ENCODE results near the gene FAM241A.
A peak's percentile ranks its signal among the peaks of the same experiment; 100 is the strongest.

Gene FAM241A

DNA sequence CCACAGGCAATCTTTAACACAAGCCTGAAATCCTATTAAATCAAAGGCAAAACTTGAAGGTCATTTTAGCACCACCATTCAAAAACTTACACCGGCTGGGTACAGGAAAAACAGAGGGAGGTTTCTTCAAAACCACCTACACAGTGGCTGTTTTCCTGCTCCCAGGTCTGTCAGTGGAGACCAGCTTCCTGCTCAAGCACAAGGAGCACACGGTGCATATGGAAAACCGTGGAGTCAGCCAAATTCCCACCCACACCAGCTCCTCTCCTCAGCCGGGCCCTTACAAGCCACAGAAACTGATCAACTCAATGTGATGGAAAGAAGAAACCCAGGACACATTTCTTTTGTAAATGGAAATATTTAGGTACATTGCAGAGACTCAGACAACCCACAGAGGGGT is 14.3 kb upstream of the FAM241A start:
- H3K9me3 ChIP-seq (ENCODE audit: control insufficient read depth, low read length): no peaks in the 10 kb centered on the region
- WGBS, 2 experiments: 10 to 18% methylated on average over 4 of the region's 4 CpGs
- H3K36me3 ChIP-seq (ENCODE audit: control insufficient read depth, insufficient read depth, low read length): no peaks in the 10 kb centered on the region
- no peak overlapping the region for H3K27ac ChIP-seq (ENCODE audit: insufficient read depth, low read depth, low read length, poor library complexity, severe bottlenecking)
- no peaks in the 10 kb centered on the region for H3K4me1 ChIP-seq (ENCODE audit: control insufficient read depth, insufficient read depth, low read length)
- H3K27me3 ChIP-seq (ENCODE audit: control insufficient read depth, insufficient read depth, low read length, poor library complexity, severe bottlenecking): no peaks in the 10 kb centered on the region
- H3K4me3 ChIP-seq (ENCODE audit: insufficient read depth, low read depth, low read length): no peak overlapping the region

DNA sequence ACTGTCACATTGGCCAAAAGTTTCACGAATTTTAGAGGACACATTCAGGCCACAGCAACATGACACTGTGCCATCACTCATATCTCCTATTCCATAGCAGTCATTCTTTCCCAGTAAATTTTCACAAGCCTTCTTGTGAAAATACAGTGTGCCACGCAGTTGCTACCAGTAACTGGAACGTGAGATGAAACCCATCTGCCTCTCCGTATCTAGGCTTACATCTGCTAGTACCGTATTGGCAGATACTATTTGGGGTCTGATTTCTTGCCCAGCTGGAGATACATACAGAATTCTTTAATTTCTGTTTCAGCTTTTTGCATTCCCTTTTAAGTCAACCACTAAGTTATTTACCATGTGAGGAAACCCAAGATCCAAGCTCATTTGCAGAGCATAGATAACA is 8.7 kb upstream of the FAM241A start:
- Histone ChIP-seq H3K4me3 (ENCODE audit: insufficient read depth, low read depth, low read length) (no peak overlapping the region), H3K27me3 (ENCODE audit: control insufficient read depth, insufficient read depth, low read length, poor library complexity, severe bottlenecking) (no peaks in the 10 kb centered on the region), H3K9me3 (ENCODE audit: control insufficient read depth, low read length) (no peaks in the 10 kb centered on the region), H3K27ac (ENCODE audit: insufficient read depth, low read depth, low read length, poor library complexity, severe bottlenecking) (no peak overlapping the region), H3K36me3 (ENCODE audit: control insufficient read depth, insufficient read depth, low read length) (no peaks in the 10 kb centered on the region), H3K4me1 (ENCODE audit: control insufficient read depth, insufficient read depth, low read length) (no peaks in the 10 kb centered on the region)
- WGBS, 2 experiments: 94% methylated on average over 5 of the region's 5 CpGs

DNA sequence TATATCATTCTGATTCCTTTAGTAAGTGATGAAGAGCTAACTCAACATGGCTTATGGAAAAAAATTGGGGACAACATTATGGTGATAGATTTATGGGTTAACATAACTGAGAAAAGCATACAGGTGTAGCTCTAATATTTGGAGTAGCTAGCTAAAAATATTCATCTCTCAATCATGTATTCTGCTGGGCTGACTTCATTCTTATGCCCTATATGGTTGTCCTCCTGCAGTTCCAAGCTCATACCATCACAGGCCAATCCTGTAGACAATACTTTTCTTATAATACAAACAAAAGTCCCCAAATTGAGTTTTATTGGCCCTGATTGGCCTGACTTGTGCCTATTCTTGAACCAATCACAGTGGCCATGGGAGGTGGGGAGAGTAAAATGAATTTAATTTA is 6.7 kb upstream of the FAM241A start:
- no peaks in the 10 kb centered on the region for H3K27me3 ChIP-seq (ENCODE audit: control insufficient read depth, insufficient read depth, low read length, poor library complexity, severe bottlenecking)
- no peaks in the 10 kb centered on the region for H3K4me1 ChIP-seq (ENCODE audit: control insufficient read depth, insufficient read depth, low read length)
- no peaks in the 10 kb centered on the region for H3K9me3 ChIP-seq (ENCODE audit: control insufficient read depth, low read length)
- H3K27ac ChIP-seq (ENCODE audit: insufficient read depth, low read depth, low read length, poor library complexity, severe bottlenecking): no peak overlapping the region
- no peak overlapping the region for H3K4me3 ChIP-seq (ENCODE audit: insufficient read depth, low read depth, low read length)
- H3K36me3 ChIP-seq (ENCODE audit: control insufficient read depth, insufficient read depth, low read length): no peaks in the 10 kb centered on the region

DNA sequence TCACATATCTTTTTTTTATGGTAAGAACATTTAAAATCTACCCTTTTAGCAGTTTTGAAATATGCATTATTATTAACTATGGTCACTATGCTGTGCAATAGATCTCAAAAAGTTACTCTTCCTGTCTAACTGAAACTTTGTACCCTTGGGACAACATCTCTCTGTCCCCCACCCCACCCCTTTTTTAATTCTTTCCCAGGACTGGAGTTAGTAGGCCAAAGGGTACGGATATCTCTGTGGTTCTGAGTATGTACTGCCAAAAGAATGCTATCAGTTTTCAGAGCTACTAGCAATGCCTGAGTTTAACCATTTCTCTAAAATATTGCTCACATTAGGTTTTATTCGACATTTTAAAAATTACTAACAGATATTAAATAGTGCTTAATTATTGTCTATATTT is 4.7 kb upstream of the FAM241A start:
- H3K4me3 ChIP-seq (ENCODE audit: insufficient read depth, low read depth, low read length): no peak overlapping the region
- WGBS, 2 experiments: 94 to 100% methylated on average over 2 of the region's 2 CpGs
- peaks cover 3% of the 10 kb centered on the region for H3K27me3 ChIP-seq (ENCODE audit: control insufficient read depth, insufficient read depth, low read length, poor library complexity, severe bottlenecking)
- no peaks in the 10 kb centered on the region for H3K36me3 ChIP-seq (ENCODE audit: control insufficient read depth, insufficient read depth, low read length)
- no peak overlapping the region for H3K27ac ChIP-seq (ENCODE audit: insufficient read depth, low read depth, low read length, poor library complexity, severe bottlenecking)
- H3K4me1 ChIP-seq (ENCODE audit: control insufficient read depth, insufficient read depth, low read length): no peaks in the 10 kb centered on the region
- H3K9me3 ChIP-seq (ENCODE audit: control insufficient read depth, low read length): no peaks in the 10 kb centered on the region

DNA sequence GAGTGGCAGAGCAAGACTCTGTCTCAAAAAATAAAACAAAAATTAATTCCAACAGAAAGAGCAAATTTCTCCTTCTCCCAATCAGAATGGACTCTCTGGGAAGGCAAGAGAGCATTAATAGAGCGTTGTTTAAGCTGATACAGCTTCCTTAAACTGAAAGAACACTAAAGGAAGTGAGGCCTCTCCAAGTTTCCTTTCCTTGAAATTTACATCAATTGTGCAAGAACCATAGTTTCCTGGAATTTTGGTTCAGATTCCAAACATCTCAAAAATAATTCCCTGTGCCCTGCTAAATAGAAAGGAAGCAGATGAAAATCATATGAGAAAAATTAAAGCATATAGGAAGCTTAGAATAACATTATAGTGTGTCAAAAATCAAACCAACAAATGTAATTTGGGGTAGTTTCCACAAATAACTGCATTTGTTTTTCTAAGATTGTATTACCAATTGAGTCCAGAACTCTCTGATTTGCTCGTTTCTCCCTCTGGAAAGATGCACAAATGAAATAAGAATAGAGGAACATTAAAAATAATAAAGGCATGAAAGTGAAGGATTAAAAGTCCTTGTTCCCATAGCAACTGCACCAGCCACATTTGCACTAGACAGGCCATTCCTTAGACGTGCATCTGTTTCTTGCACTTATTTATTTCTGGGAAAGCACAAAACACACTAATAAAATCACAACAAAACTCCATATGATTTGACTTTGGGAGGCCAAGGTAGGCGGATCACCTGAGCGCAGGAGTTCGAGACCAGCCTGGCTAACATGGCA is 3.7 kb upstream of the FAM241A start:
- H3K9me3 ChIP-seq (ENCODE audit: control insufficient read depth, low read length): no peaks in the 10 kb centered on the region
- no peaks in the 10 kb centered on the region for H3K4me1 ChIP-seq (ENCODE audit: control insufficient read depth, insufficient read depth, low read length)
- H3K27ac ChIP-seq (ENCODE audit: insufficient read depth, low read depth, low read length, poor library complexity, severe bottlenecking): no peak overlapping the region
- H3K27me3 ChIP-seq (ENCODE audit: control insufficient read depth, insufficient read depth, low read length, poor library complexity, severe bottlenecking): peaks cover 13% of the 10 kb centered on the region
- 88 to 93% methylated on average over 6 of the region's 6 CpGs for WGBS, 2 experiments
- H3K36me3 ChIP-seq (ENCODE audit: control insufficient read depth, insufficient read depth, low read length): no peaks in the 10 kb centered on the region
- no peak overlapping the region for H3K4me3 ChIP-seq (ENCODE audit: insufficient read depth, low read depth, low read length)

DNA sequence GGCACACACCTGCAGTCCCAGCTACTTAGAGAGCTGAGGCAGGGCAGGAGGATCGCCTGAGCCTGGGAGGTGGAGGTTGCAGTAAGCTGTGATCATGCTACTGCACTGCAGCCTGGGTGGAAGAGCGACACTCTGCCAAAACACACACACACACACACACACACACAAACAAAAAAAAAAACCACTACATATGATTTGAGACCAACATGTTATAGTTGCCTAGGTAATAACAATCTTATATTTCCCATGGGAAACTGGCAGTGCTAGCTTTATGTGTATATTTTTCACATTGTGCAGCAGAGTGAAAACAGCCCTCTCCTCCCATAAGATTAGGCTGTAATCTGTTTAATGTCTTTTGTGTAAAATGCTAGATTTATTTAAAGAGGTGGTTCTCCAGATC is 3.1 kb upstream of the FAM241A start:
- Histone ChIP-seq H3K36me3 (ENCODE audit: control insufficient read depth, insufficient read depth, low read length) (no peaks in the 10 kb centered on the region), H3K9me3 (ENCODE audit: control insufficient read depth, low read length) (no peaks in the 10 kb centered on the region), H3K27me3 (ENCODE audit: control insufficient read depth, insufficient read depth, low read length, poor library complexity, severe bottlenecking) (peaks cover 19% of the 10 kb centered on the region), H3K4me1 (ENCODE audit: control insufficient read depth, insufficient read depth, low read length) (no peaks in the 10 kb centered on the region), H3K27ac (ENCODE audit: insufficient read depth, low read depth, low read length, poor library complexity, severe bottlenecking) (no peak overlapping the region), H3K4me3 (ENCODE audit: insufficient read depth, low read depth, low read length) (no peak overlapping the region)
- 90 to 100% methylated on average over 2 of the region's 2 CpGs for WGBS, 2 experiments

DNA sequence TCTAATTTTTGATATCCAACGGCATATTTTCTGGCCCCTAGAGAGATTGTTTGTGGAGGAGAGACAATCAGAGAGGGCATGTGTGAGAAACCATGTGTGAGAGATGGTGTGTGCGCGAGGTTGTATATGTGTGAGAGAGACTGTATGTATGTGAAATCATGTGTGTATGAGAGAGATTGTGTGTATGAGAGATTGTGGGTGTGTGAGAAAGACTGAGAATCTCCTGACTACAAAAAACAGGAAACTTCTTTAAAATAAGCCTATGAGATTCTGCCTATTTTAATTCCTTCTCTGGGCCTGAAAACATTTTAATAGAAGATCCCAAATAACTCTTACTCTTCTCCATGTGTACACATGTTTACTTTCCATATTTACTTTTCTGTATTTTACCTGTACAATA is 1.5 kb upstream of the FAM241A start:
- H3K27me3 ChIP-seq (ENCODE audit: control insufficient read depth, insufficient read depth, low read length, poor library complexity, severe bottlenecking): peaks cover 35% of the 10 kb centered on the region
- H3K4me3 ChIP-seq (ENCODE audit: insufficient read depth, low read depth, low read length): no peak overlapping the region
- H3K36me3 ChIP-seq (ENCODE audit: control insufficient read depth, insufficient read depth, low read length): no peaks in the 10 kb centered on the region
- WGBS, 2 experiments: 94 to 96% methylated on average over 3 of the region's 3 CpGs
- H3K4me1 ChIP-seq (ENCODE audit: control insufficient read depth, insufficient read depth, low read length): no peaks in the 10 kb centered on the region
- H3K9me3 ChIP-seq (ENCODE audit: control insufficient read depth, low read length): no peaks in the 10 kb centered on the region
- H3K27ac ChIP-seq (ENCODE audit: insufficient read depth, low read depth, low read length, poor library complexity, severe bottlenecking): no peak overlapping the region

DNA sequence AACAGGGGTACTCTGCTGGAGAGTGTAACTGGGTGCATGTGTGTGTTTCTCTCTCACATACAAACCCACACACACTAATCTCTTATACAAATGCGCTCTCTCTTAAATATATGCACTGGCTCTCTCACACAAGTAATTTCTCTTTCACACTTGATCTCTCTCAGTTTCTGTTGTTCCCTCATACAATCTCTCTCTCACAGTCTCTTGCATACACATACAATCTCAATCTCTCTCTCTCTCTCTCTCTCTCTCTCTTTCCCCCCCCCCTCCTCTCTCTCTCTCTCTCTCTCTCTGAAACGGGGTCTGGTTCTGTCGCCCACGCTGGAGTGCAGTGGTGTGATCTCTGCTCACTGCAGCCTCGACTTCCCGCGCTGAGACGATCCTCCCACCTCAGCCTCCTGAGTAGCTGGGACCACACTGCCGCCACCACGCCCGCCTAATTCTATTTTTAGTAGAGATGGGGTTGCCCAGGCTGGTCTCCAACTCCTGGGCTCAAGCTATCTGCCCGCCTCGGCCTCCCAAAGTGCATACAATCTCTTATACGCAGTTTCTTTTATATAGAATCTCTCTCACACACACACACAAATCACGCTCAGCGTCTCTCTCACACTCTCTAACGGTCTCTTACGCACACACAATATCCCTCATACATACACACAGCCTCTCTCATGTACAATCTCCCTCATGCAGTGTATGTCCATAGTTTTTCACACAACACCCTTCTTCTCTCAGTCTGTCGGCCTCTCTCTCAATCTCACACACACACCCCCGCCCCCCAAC is 518 bp upstream of the FAM241A start:
- no peaks in the 10 kb centered on the region for H3K36me3 ChIP-seq (ENCODE audit: control insufficient read depth, insufficient read depth, low read length)
- H3K9me3 ChIP-seq (ENCODE audit: control insufficient read depth, low read length): no peaks in the 10 kb centered on the region
- no peak overlapping the region for H3K27ac ChIP-seq (ENCODE audit: insufficient read depth, low read depth, low read length, poor library complexity, severe bottlenecking)
- no peaks in the 10 kb centered on the region for H3K4me1 ChIP-seq (ENCODE audit: control insufficient read depth, insufficient read depth, low read length)
- 77 to 81% methylated on average over 19 to 20 of the region's 20 CpGs for WGBS, 2 experiments
- peak overlapping the region; percentile 60 for H3K4me3 ChIP-seq (ENCODE audit: insufficient read depth, low read depth, low read length)
- H3K27me3 ChIP-seq (ENCODE audit: control insufficient read depth, insufficient read depth, low read length, poor library complexity, severe bottlenecking): peaks cover 35% of the 10 kb centered on the region

DNA sequence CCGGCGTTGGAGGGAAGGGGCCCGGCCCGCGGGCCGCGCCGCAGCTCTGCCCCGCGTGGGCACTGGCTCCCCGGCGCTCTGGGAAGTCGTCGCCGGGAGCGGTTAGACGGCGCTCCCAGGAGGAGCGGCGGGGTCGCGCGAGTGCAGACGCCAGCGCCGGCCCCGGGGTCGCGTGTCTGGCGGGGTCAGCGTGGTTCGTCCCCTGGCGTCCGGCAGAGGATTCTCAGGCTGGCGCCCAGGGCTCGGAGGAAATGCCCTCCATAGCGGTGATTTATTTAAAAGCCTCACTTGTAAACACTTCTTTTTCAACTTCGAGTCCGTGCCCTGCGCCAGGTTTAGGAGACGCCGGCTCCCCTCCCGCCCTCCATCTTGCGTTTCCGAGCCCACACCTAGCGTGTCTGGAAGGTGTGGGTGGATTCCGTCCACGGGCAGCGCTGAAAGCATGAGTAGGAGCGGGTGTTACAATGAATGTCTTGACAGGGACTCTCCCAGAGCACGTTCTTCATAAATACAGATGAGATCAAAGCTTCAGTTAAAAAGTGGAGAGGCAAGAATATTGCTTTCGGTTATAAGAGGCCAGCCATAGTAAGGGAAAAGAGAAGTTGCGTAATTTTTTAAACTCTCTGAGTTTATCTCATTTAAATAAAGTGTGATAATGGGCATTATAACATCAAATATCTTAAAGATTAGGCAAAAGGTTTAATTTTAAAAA is 692 bp downstream of the FAM241A start:
- Histone ChIP-seq H3K9me3 (ENCODE audit: control insufficient read depth, low read length) (no peaks in the 10 kb centered on the region), H3K4me3 (ENCODE audit: insufficient read depth, low read depth, low read length) (peak overlapping the region; percentile 60), H3K27me3 (ENCODE audit: control insufficient read depth, insufficient read depth, low read length, poor library complexity, severe bottlenecking) (peaks cover 35% of the 10 kb centered on the region), H3K27ac (ENCODE audit: insufficient read depth, low read depth, low read length, poor library complexity, severe bottlenecking) (no peak overlapping the region), H3K4me1 (ENCODE audit: control insufficient read depth, insufficient read depth, low read length) (no peaks in the 10 kb centered on the region), H3K36me3 (ENCODE audit: control insufficient read depth, insufficient read depth, low read length) (no peaks in the 10 kb centered on the region)
- 1% methylated on average over 51 to 52 of the region's 53 CpGs for WGBS, 2 experiments

DNA sequence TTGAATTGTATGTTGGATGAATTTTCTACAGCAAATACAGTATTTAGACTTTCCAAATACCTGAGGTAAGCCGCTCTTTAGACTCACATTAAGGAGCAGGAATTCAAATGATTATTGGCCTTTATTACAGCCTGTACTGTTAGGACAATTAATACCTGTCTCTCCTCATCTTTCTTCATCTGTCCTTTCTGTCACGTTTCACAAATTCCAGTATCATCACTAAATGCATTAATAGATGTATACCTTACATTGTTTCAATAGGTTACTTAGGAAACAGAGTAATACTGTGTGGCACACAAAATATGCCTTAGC is 1.2 kb downstream of the FAM241A start:
- Histone ChIP-seq H3K9me3 (ENCODE audit: control insufficient read depth, low read length) (no peaks in the 10 kb centered on the region), H3K36me3 (ENCODE audit: control insufficient read depth, insufficient read depth, low read length) (no peaks in the 10 kb centered on the region), H3K4me3 (ENCODE audit: insufficient read depth, low read depth, low read length) (no peak overlapping the region), H3K27ac (ENCODE audit: insufficient read depth, low read depth, low read length, poor library complexity, severe bottlenecking) (no peak overlapping the region), H3K27me3 (ENCODE audit: control insufficient read depth, insufficient read depth, low read length, poor library complexity, severe bottlenecking) (peaks cover 35% of the 10 kb centered on the region), H3K4me1 (ENCODE audit: control insufficient read depth, insufficient read depth, low read length) (no peaks in the 10 kb centered on the region)
- WGBS, 2 experiments: 75 to 88% methylated on average over 1 to 2 of the region's 2 CpGs
